GM21360 (cell line): ENCODE measurements around the gene CASP5.
"Not testable (repeated sequence)": the region's sequence is repeated elsewhere in the genome, so short reads cannot be mapped to it uniquely, and the experiment has no call there.

ENCODE experiments used
- ATAC-seq: cut with Tn5 transposase; IDR thresholded peaks from one replicate; pipeline ENCODE4 v1.9.1; 2021; ENCODE audit warnings: mild to moderate bottlenecking, moderate library complexity; ENCODE audit not compliant: unreplicated experiment

The CASP5 gene

GRCh38 chr11:105033781-105034180, 10.8 kb upstream of the CASP5 start:
- no peak for ATAC-seq

GRCh38 chr11:105033343-105033742, 10.4 kb upstream of the CASP5 start:
- ATAC-seq: no peak

GRCh38 chr11:105032495-105032894, 9.5 kb upstream of the CASP5 start:
- ATAC-seq: no peak

DNA sequence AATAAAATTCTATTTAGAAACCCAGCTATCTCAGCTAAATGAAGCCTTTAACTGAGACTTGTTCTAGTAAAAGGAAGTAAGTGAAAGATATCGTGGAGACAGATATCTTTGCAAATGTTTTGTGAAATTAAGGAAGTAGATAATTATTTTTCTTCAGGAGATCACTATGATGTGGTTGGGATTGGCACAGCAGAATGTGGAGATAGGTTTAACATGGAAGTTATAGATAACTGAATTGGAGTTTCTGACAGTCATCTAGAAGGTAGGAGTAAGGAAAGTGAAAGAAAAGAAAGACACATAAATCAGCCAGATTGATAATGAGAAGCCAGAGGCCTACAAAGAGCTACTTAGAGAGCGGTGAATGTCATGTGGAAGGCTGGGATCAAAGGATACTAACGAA, 4.7 kb upstream of the CASP5 start:
- ATAC-seq: no peak

DNA sequence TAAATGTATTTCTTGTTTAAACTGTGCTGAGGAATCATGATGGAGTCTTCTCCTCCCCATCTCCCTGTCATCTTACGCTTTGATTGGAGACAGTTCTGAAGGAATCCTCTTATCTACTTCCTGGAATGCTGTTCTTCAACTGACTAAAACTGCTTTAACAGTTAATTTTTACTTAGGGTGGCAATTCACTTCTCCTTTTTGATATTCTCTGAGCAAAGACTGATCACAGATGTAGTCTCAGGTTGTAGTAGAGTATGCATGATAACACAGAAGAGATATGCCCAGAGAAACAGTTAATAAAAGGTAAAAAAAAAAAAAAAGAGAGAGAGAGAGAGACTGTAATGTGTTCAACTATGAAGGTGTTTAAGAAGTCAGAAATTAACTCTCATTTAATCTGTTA, 1.4 kb upstream of the CASP5 start:
- no peak for ATAC-seq

DNA sequence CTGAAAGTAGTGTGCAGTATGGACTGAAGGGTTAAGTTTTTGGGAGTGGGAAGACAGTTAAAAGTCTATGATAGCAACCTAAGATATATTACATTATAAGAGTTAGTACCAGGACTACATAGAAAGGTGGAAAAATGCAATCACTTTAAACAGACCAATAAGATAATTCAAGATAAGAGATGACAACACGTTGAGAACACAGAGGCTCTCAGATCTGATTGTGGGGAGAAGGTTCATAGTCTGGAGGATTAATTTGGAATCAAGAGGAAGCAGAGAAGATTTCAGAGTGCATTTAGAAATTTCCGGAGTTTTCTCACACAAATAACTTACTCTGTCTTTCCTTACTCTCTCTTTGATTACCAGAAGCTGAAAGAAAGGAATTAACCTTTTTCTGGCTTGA, 441 bp downstream of the CASP5 start:
- no peak for ATAC-seq

DNA sequence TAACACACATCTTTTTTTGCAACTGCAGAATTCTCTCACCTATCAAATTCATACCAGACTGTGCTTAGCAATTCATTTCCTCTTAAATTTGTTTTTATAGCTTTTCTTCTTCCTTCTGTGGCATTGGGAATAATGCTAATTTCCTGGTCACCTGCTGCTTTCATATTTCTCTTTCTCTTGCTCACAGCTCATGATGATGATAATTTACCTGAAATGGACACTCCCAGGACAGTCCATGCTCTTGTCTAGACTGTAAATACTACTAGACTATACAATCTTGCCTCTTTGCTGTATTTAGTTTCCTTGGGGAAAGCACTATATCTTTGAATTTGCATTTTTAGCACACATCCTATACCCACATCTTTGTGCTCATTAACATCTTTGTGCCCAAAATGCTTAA, 15.5 kb downstream of the CASP5 start:
- ATAC-seq: no peak

GRCh38 chr11:105005451-105005845, 17.5 kb downstream of the CASP5 start:
- ATAC-seq: no peak

DNA sequence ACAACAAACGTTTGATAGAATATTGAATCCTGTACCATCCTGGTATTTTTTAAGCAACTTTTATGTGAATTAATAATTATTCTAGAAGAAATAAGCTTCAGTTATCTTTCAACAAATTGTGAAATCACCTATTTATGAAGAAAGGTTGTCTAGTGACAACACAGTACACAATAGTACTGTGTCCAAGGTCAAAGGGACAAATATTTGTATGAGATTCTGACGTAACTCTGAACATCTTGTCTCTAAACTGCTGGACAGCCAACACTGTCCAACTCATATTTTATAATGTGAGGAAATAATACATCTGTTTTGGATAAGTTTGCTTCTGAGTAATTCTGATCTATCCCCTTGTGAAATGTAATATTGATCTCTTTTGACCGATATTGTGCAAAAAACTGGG, 18.9 kb downstream of the CASP5 start:
- ATAC-seq: no peak

DNA sequence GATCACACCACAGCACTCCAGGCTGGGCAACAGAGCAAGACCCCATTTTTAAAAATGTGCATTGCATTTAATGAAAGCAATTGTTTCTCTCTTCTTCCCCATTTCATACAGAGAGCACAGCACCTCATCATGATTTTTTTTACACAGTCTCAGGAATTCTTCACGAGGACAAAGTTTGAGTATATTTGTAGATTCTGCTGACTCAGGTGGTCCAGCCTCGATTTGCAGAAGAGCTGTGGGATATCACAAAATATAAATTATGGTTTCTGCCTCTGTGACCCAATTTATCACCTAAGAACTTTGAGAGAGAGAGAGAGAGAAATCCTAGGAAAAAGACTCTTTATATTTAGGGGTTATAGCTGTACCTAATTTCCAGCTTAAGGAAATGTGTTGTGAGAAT, 19.8 kb downstream of the CASP5 start:
- ATAC-seq: no peak

- peak; percentile 92 for ATAC-seq
Observed at GRCh38 chr11:105000797-105001196, 22.2 kb downstream of the CASP5 start.

GRCh38 chr11:105000167-105000566, 22.8 kb downstream of the CASP5 start:
- ATAC-seq: no peak

DNA sequence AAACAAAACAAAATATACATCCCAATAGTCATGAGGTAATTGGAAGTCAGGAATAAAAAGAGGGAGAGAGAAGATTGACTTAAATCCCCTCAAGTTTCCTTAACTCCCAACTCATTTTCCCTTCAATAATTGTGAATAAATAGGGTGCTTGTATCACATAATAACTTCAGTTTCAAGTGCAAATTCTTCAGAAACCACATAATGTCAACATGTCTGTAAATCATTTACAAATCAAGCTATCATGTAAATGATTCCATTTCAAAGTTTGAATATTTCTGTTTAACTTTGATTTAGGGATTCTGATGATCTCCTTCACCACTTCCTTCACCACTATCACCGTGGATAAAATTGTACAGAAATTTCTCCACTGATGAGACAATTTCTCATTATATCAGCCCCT, 23.2 kb downstream of the CASP5 start:
- no peak for ATAC-seq

- no peak for ATAC-seq
Observed at GRCh38 chr11:104997288-104997687, 25.7 kb downstream of the CASP5 start.

DNA sequence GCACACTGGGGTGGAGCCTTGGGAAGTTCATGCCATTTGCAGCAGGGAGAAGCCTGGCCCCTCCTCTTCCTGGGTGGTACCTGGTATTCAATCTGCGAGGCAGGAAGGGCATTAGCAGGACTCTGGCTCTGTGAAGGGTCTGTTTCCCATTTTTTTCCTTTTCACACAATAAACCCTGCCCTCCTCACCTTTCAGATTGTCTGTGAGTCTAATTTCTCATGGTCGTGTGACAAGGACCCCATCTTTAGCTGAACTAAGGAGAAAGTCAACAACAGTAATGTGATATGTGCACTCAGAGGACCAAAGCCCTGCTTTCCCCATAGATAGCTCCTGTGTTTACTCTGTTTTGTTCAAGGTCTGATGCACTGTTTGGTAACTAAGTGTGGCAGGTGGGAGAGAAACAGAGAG, 28.0 kb downstream of the CASP5 start:
- ATAC-seq: no peak

GRCh38 chr11:104992781-104993180, 30.2 kb downstream of the CASP5 start:
- ATAC-seq: no peak

DNA sequence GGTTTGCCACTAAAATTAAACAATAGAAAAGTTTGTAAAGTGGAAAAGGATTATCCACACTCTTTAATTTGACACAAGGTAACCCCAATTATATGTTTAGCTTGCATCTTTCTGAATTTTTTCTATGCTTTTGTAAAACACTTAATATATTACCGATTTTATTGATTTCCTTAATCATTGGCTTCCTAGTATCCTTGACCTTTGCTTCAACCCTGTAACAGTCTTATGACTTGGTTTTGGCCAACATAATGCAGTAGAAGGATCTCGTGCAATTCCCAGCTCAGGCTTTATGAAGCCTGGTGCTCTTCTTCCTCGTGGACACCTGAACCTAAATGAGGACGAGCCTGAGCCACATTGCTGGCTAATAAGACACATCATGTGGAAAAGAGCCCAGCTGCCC, 31.0 kb downstream of the CASP5 start:
- no peak for ATAC-seq

DNA sequence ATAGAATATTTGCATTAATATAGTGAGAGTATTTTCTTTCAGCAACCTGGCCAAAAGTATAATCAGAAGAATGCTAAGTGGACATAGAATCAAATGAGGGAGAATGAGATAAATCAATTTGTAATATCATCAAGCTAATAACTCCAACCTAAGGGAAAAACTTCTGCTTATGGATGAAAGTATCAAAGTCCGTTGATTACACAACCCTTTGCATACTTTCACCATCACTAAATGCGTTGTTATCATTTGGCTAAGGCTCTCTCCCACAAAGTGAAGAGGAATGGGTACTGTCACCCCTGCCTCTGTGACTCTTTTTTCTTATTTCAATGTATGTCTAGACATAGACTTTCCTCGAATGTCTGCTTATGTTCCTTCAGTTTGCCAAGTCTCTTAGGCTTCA, 38.2 kb downstream of the CASP5 start:
- no peak for ATAC-seq

GRCh38 chr11:104979839-104980238, 43.1 kb downstream of the CASP5 start:
- no peak for ATAC-seq

- ATAC-seq: no peak
Observed at GRCh38 chr11:104973616-104974015, 49.4 kb downstream of the CASP5 start.

DNA sequence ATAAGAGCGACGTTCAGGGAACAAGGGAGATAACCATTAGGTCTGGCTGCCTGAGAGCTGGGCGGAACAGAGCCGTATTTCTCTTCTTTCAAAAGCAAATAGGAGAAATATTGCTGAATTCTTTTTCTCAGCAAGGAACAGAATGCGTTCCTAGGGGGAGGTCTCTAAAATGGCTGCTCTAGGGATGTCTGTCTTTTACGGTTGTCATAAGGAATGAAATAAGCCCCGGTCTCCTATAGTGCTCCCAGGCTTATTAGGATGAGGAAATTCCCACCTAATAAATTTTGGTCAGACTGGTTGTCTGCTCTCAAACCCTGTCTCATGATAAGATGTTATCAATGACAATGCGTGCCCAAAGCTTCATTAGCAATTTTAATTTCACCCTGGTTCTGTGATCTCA, 50.0 kb downstream of the CASP5 start:
- ATAC-seq: not testable (repeated sequence)

GRCh38 chr11:104970756-104971155, 52.2 kb downstream of the CASP5 start:
- no peak for ATAC-seq

GRCh38 chr11:104968856-104969776, 53.9 kb downstream of the CASP5 start:
- ATAC-seq: no peak
